ENCODE measurements around the gene KLHL29.

Gene KLHL29

GRCh38 chr2:23430263-23430662 is 45.3 kb downstream of the KLHL29 start:
- no peak overlapping the region for H3K27ac ChIP-seq
- TF ChIP-seq, protein P1, sequence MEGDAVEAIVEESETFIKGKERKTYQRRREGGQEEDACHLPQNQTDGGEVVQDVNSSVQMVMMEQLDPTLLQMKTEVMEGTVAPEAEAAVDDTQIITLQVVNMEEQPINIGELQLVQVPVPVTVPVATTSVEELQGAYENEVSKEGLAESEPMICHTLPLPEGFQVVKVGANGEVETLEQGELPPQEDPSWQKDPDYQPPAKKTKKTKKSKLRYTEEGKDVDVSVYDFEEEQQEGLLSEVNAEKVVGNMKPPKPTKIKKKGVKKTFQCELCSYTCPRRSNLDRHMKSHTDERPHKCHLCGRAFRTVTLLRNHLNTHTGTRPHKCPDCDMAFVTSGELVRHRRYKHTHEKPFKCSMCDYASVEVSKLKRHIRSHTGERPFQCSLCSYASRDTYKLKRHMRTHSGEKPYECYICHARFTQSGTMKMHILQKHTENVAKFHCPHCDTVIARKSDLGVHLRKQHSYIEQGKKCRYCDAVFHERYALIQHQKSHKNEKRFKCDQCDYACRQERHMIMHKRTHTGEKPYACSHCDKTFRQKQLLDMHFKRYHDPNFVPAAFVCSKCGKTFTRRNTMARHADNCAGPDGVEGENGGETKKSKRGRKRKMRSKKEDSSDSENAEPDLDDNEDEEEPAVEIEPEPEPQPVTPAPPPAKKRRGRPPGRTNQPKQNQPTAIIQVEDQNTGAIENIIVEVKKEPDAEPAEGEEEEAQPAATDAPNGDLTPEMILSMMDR (conservative IDR thresholded peaks at IDR 0.05), result no peak
- TF ChIP-seq ZFX (IDR thresholded peaks at IDR 0.05), result no peak

DNA sequence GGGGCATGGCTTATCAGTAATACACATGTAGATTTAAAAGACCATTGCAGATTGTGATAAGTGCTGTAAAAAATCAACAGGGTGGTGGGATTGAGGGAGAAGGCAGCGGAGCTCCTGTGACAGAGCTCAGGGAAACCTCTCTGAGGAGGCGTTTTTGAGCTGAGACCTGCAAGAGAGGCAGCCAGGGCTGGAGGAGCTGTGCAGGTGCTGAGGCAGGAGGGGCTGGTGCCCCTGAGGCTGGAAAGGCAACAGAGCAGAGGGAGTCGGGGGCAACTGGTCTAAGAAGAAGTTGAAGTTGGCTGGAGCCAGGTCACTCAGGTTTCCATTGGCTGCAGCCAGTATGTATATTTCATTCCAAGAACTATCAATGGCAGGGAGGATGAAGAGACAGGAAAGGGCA is 47.6 kb downstream of the KLHL29 start:
- H3K27ac ChIP-seq, result no peak overlapping the region
- TF ChIP-seq, protein P1 (conservative IDR thresholded peaks at IDR 0.05), result no peak
- no peak for TF ChIP-seq ZFX (IDR thresholded peaks at IDR 0.05)

DNA sequence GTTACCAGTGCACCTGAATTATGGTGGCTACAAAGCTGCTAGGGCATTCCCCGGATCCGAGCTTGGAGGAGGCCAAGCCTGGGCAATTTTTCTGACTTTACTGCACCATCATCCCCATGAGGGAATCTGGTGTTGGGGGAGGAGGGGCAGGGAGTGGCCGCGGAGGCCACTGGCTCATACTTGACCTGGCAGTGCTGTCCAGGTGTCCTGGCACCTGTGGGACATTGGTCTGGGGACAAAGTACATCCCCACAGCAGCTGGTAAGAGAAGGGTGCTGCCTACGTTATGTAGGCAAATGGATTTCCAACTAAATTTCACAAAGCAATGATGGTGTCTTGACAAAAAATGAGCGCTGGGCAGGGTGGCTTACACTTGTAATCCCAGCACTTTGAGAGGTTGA is 48.3 kb downstream of the KLHL29 start:
- H3K27ac ChIP-seq, result no peak overlapping the region
- no peak for TF ChIP-seq ZFX (IDR thresholded peaks at IDR 0.05)
- TF ChIP-seq, protein P1 (conservative IDR thresholded peaks at IDR 0.05), result no peak

- TF ChIP-seq, protein P1 (conservative IDR thresholded peaks at IDR 0.05), result no peak
- no peak for TF ChIP-seq ZFX (IDR thresholded peaks at IDR 0.05)
- H3K27ac ChIP-seq, result no peak overlapping the region
Measured at GRCh38 chr2:23434721-23435121, 49.7 kb downstream of the KLHL29 start.

DNA sequence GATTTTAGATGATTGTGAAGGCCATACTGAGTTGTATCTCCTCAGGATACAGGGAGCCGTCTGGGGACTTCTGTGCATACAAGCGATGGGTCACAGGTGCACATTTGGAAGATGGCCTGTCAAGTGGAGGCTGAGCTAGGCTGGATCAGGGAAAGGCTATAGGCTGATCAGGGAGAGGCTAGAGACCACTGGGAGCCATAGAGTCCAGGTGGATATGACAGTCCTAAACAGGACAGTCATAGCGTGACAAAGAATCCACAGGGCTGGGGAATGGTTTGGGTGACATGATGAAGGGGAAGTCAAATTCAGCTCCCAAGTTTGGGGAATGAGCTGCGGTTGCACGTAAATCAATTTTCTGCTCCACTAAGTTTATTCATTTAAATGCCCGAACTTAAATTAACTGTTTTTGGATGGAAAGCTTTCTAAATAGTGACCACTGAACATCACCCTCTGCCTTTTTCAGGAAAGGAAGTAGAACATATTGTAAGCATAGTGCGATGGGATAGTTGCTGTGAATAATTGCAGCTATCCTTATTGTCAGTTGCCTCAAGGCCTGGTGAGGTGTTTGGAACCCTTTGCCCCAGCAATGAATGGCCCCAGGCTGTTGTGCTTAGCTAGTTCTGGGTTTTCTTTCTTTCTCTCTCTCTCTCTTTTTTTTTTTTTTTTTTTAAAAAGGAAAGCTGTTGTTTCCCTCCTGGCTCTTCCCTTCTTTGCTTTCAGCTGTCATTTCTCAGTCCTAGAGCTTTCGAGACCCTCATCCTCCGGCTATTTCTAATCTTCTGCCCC is 50.5 kb downstream of the KLHL29 start:
- no peak overlapping the region for H3K27ac ChIP-seq
- TF ChIP-seq, protein P1 (conservative IDR thresholded peaks at IDR 0.05), result no peak
- no peak for TF ChIP-seq ZFX (IDR thresholded peaks at IDR 0.05)

DNA sequence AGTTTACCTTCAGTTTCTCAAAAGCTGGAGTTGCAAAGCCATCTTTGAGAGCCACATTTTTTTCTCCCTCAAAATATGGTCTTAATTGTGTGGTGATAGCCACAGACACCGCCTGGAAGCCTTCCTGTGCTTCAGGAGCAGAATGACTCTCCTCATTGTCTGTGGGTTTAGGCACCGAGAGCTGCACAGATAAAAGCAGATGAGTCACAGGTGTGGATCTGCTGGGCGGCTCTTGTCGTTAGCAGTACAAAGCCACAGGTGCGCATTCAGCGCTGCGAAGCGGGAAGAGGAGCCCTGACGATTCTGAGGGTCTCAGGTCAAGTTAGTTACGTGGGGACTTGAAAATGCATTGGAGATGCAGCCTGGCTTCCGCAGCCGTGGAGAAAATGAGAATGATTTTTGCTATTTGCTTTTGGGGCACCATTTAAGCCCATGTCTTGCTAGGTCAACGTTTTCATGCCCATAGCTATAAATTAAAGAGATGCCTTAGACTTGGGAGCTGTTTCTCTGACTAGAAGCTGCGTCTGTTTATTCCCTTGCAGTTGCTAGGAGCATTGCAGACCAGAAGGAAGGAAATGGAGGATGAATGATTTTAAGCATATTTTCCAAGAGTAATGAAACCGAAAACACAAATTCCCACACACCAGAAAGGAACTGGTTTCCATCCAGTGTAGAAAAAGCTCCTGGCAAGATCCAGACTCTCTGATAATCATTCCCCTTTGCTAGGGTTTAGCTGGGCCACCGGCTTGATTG is 51.5 kb downstream of the KLHL29 start:
- TF ChIP-seq, protein P1 (conservative IDR thresholded peaks at IDR 0.05), result no peak
- no peak for TF ChIP-seq ZFX (IDR thresholded peaks at IDR 0.05)
- H3K27ac ChIP-seq, result no peak overlapping the region

GRCh38 chr2:23441414-23441813 is 56.4 kb downstream of the KLHL29 start:
- no peak overlapping the region for H3K27ac ChIP-seq
- TF ChIP-seq, protein P1 (conservative IDR thresholded peaks at IDR 0.05), result no peak
- TF ChIP-seq ZFX (IDR thresholded peaks at IDR 0.05), result no peak
